GM12878 (cell line): ENCODE data around the gene KIRREL1. TPM values are rescaled to one million over a fixed set of nuclear protein-coding genes. Genes with fewer than 3 reads are reported as not detected.

Source experiments
- ATAC-seq: fragments of 200-7000 bp; cut with Tn5 transposase; 3 replicates; pipeline ENCODE4 v1.9.1; 2020; ENCODE audit warnings: mild to moderate bottlenecking, moderate library complexity
- BruUV-seq: library from RNA; stranded (reverse); fragments of 400-500 nt; replicated peaks from 2 replicates; lab custom pipeline; 2021; lab: Mats Ljungman, UMichigan
- CTCF ChIA-PET: fragments of 300-600 bp; sonication (Branson Sonifier 250); formaldehyde crosslinking; extraction: SDS; loops from one replicate; lab custom pipeline; 2021; ENCODE audit warnings: inconsistent platforms; lab: Yijun Ruan, JAX
- POLR2A ChIA-PET: fragments of 350-600 bp; formaldehyde crosslinking; extraction: SDS; loops from one replicate; lab custom pipeline; 2021; ENCODE audit warnings: inconsistent platforms; lab: Charles Lee
- RAD21 ChIA-PET: fragments of 300-600 bp; sonication (Branson Sonifier 250); formaldehyde crosslinking; loops from one replicate; lab custom pipeline; 2023; ENCODE audit warnings: antibody characterized with exemption; ENCODE audit not compliant: unreplicated experiment; lab: Charles Lee
- SMC1A ChIA-PET: fragments of 300-600 bp; sonication (Branson Sonifier 250); formaldehyde crosslinking; loops from one replicate; lab custom pipeline; 2023; ENCODE audit not compliant: unreplicated experiment, uncharacterized antibody; lab: Charles Lee
- DNase-seq: peaks from one replicate; pipeline ENCODE4 v3.0.0-alpha.2; 2011; ENCODE audit warnings: low read depth, low spot score
- FAIRE-seq: peaks from 3 replicates; lab custom pipeline; 2011; peaks lifted over from hg19 to GRCh38; lab: Jason Lieb, UNC
- H2AFZ ChIP-seq: 2 replicates; pipeline ENCODE4 v1.6.0; 2011; ENCODE audit warnings: low read depth, low read length, control low read depth; ENCODE audit not compliant: control insufficient read depth
- H3K27ac ChIP-seq: 2 replicates; pipeline ENCODE4 v1.5.1; 2011; ENCODE audit warnings: control low read depth; ENCODE audit not compliant: control insufficient read depth, insufficient read depth
- H3K27me3 ChIP-seq, 2 experiments: replicated peaks in 1 of 2; 2 replicates each; pipeline versions ENCODE4 v1.6.0 to v1.6.1; 2011; ENCODE audit warnings: low read length in 1 of 2; ENCODE audit not compliant: control insufficient read depth in 2 of 2, insufficient read depth in 2 of 2
- H3K36me3 ChIP-seq, 2 experiments: 2 replicates each; pipeline ENCODE4 v1.5.1; 2011; ENCODE audit warnings: low read length in 1 of 2; ENCODE audit not compliant: control insufficient read depth in 2 of 2, insufficient read depth in 2 of 2
- H3K4me1 ChIP-seq: 2 replicates; pipeline ENCODE4 v1.6.1; 2011; ENCODE audit warnings: mild to moderate bottlenecking, low read length, moderate library complexity, mixed read lengths; ENCODE audit not compliant: control insufficient read depth, insufficient read depth
- H3K4me2 ChIP-seq: 2 replicates; pipeline ENCODE4 v1.6.0; 2011; ENCODE audit warnings: control low read depth; ENCODE audit not compliant: control insufficient read depth, insufficient read depth
- H3K4me3 ChIP-seq: fragments of 200-600 bp; sonication (generic); 2 replicates; pipeline ENCODE4 v1.5.1; 2016
- H3K79me2 ChIP-seq: 2 replicates; pipeline ENCODE4 v1.6.0; 2011; ENCODE audit warnings: low read length; ENCODE audit not compliant: control insufficient read depth, insufficient read depth
- H3K9ac ChIP-seq: 2 replicates; pipeline ENCODE4 v1.8.0; 2011; ENCODE audit warnings: low read length, control low read depth, mixed read lengths; ENCODE audit not compliant: control insufficient read depth, insufficient read depth
- H3K9me3 ChIP-seq: replicated peaks from 3 replicates; pipeline ENCODE4 v1.5.1; 2011; ENCODE audit warnings: mild to moderate bottlenecking, low read length; ENCODE audit not compliant: control insufficient read depth, insufficient read depth
- H4K20me1 ChIP-seq: 2 replicates; pipeline ENCODE4 v1.6.0; 2011; ENCODE audit not compliant: control insufficient read depth, insufficient read depth
- GATAD2B ChIP-seq: fragments of 450-650 bp; conservative IDR thresholded peaks from 2 replicates; pipeline ENCODE4 v1.6.1; 2017; ENCODE audit warnings: low read depth, mild to moderate bottlenecking, moderate library complexity
- HCFC1 ChIP-seq: fragments of 150-350 bp; IDR thresholded peaks from 2 replicates; pipeline ENCODE4 v1.6.1; 2014; ENCODE audit warnings: low read length
- JUNB ChIP-seq: IDR thresholded peaks from 2 replicates; pipeline ENCODE4 v1.6.1; 2016; ENCODE audit warnings: antibody characterized with exemption, mild to moderate bottlenecking
- NFYA ChIP-seq: IDR thresholded peaks from 2 replicates; pipeline ENCODE4 v1.6.1; 2011; ENCODE audit warnings: low read depth, mild to moderate bottlenecking, low read length, improper control_type of control experiment, borderline replicate concordance
- NR2C1 ChIP-seq: fragments of 450-650 bp; IDR thresholded peaks from 2 replicates; pipeline ENCODE4 v1.6.1; 2017; ENCODE audit warnings: antibody characterized with exemption, mild to moderate bottlenecking, moderate library complexity
- SMAD5 ChIP-seq: IDR thresholded peaks from 2 replicates; pipeline ENCODE4 v1.6.1; 2016; ENCODE audit warnings: antibody characterized with exemption, low read depth
- SMC3 ChIP-seq: IDR thresholded peaks from 2 replicates; pipeline ENCODE4 v1.6.1; 2011; ENCODE audit warnings: low read length, improper control_type of control experiment, borderline replicate concordance
- ZBED1 ChIP-seq: IDR thresholded peaks from 2 replicates; pipeline ENCODE4 v1.6.1; 2016; ENCODE audit warnings: borderline replicate concordance
- WGBS: methylation state at CpG from one replicate; pipeline ENCODE4 v1.1.6; 2016; ENCODE audit warnings: low lambda C conversion rate; ENCODE audit not compliant: insufficient replicate concordance, insufficient coverage; ENCODE audit errors: missing lambda C conversion rate; 5-methylcytosine and 5-hydroxymethylcytosine counted together
- in situ Hi-C: fragments of 300-500 bp; cut with MboI; formaldehyde crosslinking; loops from 9 replicates; pipeline ENCODE4 v1.14.3; 2018; ENCODE audit warnings: mixed read lengths
- intact Hi-C: fragments of 100-400 bp; cut with micrococcal nuclease; formaldehyde crosslinking; loops from one replicate; pipeline ENCODE4 v1.14.2; 2022; ENCODE audit not compliant: unreplicated experiment
- polyA plus RNA-seq, 11 experiments: library from polyadenylated mRNA; depleted of rRNA in 4 of 11; unstranded in 6 of 11; stranded (reverse) in 5 of 11; fragments of >200 nt; fragmentation: Nextera tagmentation in 4 of 11; fragmentation: Illumina TruSeq in 1 of 11; extraction: Ambion mirVana in 4 of 11; extraction: Trizol in 1 of 11; gene quantifications; 1 replicate in 1 of 11; 2 replicates in 10 of 11; pipeline versions ENCODE4 v1.2.1 to v1.2.3, GENCODE V29; 2011 to 2016; ENCODE audit warnings: inconsistent platforms in 2 of 11, missing spikeins in 2 of 11, low read depth in 1 of 11
- total RNA-seq, 4 experiments: library from RNA; depleted of rRNA in 3 of 4; stranded (reverse); fragments of >200 nt in 3 of 4; fragmentation: Illumina TruSeq in 1 of 4; extraction: Trizol in 1 of 4; gene quantifications; 2 replicates each; pipeline versions ENCODE4 v1.2.1 to v1.2.3, GENCODE V29; 2013 to 2021
- TF ChIP-seq, protein P1 (sequence below), 3 experiments: IDR thresholded peaks in 2 of 3; conservative IDR thresholded peaks in 1 of 3; 2 replicates each; pipeline ENCODE4 v1.5.1; 2011; ENCODE audit warnings: low read depth in 3 of 3, low read length in 3 of 3, mild to moderate bottlenecking in 3 of 3, control low read depth in 2 of 3, moderate library complexity in 2 of 3, inconsistent platforms in 1 of 3, mixed read lengths in 1 of 3; ENCODE audit not compliant: control insufficient read depth in 2 of 3, insufficient read depth in 1 of 3; ENCODE audit errors: extremely low read depth in 1 of 3
- TF ChIP-seq, protein P2 (sequence below): fragments of 450-650 bp; IDR thresholded peaks from 2 replicates; pipeline ENCODE4 v1.6.1; 2016; ENCODE audit warnings: mild to moderate bottlenecking, moderate library complexity, borderline replicate concordance

The KIRREL1 gene
- total and polyA plus RNA-seq, 10 of the 15 experiments (the other 5 are each of a cell fraction or from before 2014, with no cell fraction given), result 0.15 TPM; not detected in 9

DNA sequence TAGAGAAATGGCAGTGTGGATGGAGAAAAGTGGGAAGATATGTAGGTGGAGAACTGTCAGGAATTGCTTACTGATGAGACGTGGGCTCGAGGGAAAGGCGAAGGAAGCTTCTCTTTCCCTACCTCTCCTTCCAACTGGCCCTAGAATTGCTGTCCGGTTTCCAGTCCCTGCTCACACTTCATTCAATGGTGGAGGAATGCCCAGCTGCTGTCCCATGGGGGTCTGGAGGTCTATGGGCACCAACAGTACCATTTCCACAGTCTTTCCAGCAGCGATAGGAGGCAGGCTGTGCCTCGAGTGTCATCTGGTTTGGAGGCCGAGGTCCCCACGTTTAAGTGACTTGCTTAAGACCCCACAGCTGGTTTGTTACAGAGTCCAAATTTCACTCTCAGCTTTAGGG is 155.7 kb downstream of the KIRREL1 start:
- in situ Hi-C loops (no loop called here), intact Hi-C loops (no loop called here)
- Histone ChIP-seq H3K4me1 (peaks cover 11% of the 10 kb centered on the region), H3K79me2 (no peaks in the 10 kb centered on the region), H2AFZ (peak overlapping the region; percentile 54), H3K36me3 (no peaks in the 10 kb centered on the region), H3K4me2 (peak overlapping the region; percentile 70), H3K27me3 (no peaks in the 10 kb centered on the region), H4K20me1 (no peaks in the 10 kb centered on the region), H3K4me3 (peak overlapping the region; percentile 55; the same call in 1 of the 2 replicates), H3K9ac (no peak overlapping the region), H3K9me3 (no peaks in the 10 kb centered on the region; the same call in 2 of the 3 replicates), H3K27ac (no peak overlapping the region)
- ATAC-seq (no peak), FAIRE-seq (no peak), DNase-seq (no peak)
- ChIA-PET POLR2A (no interaction called here), RAD21 (interaction anchor here (0.6 kb wide), 1 partner anchor 30 kb away, joined by 3 read pairs; no protein-coding TSS in a partner anchor), CTCF (interaction anchor here (1.6 kb wide), 1 partner anchor 24 kb away, joined by 6 read pairs; no protein-coding TSS in a partner anchor), SMC1A (interaction anchor here (1.2 kb wide), 1 partner anchor 30 kb away, joined by 3 read pairs; no protein-coding TSS in a partner anchor)
- BruUV-seq, result no TSS peak
- no peak for TF ChIP-seq ZBED1
- TF ChIP-seq HCFC1, result no peak
- TF ChIP-seq NR2C1, result no peak
- no peak for TF ChIP-seq JUNB
- TF ChIP-seq, protein P1, sequence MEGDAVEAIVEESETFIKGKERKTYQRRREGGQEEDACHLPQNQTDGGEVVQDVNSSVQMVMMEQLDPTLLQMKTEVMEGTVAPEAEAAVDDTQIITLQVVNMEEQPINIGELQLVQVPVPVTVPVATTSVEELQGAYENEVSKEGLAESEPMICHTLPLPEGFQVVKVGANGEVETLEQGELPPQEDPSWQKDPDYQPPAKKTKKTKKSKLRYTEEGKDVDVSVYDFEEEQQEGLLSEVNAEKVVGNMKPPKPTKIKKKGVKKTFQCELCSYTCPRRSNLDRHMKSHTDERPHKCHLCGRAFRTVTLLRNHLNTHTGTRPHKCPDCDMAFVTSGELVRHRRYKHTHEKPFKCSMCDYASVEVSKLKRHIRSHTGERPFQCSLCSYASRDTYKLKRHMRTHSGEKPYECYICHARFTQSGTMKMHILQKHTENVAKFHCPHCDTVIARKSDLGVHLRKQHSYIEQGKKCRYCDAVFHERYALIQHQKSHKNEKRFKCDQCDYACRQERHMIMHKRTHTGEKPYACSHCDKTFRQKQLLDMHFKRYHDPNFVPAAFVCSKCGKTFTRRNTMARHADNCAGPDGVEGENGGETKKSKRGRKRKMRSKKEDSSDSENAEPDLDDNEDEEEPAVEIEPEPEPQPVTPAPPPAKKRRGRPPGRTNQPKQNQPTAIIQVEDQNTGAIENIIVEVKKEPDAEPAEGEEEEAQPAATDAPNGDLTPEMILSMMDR (IDR thresholded peaks at IDR 0.05 in 2 of 3, conservative IDR thresholded peaks at IDR 0.05 in 1 of 3; ENCODE audit: control insufficient read depth in 2 of 3, extremely low read depth in 1 of 3, insufficient read depth in 1 of 3, low read depth in 3 of 3, low read length in 3 of 3), result no peak
- TF ChIP-seq, protein P2, sequence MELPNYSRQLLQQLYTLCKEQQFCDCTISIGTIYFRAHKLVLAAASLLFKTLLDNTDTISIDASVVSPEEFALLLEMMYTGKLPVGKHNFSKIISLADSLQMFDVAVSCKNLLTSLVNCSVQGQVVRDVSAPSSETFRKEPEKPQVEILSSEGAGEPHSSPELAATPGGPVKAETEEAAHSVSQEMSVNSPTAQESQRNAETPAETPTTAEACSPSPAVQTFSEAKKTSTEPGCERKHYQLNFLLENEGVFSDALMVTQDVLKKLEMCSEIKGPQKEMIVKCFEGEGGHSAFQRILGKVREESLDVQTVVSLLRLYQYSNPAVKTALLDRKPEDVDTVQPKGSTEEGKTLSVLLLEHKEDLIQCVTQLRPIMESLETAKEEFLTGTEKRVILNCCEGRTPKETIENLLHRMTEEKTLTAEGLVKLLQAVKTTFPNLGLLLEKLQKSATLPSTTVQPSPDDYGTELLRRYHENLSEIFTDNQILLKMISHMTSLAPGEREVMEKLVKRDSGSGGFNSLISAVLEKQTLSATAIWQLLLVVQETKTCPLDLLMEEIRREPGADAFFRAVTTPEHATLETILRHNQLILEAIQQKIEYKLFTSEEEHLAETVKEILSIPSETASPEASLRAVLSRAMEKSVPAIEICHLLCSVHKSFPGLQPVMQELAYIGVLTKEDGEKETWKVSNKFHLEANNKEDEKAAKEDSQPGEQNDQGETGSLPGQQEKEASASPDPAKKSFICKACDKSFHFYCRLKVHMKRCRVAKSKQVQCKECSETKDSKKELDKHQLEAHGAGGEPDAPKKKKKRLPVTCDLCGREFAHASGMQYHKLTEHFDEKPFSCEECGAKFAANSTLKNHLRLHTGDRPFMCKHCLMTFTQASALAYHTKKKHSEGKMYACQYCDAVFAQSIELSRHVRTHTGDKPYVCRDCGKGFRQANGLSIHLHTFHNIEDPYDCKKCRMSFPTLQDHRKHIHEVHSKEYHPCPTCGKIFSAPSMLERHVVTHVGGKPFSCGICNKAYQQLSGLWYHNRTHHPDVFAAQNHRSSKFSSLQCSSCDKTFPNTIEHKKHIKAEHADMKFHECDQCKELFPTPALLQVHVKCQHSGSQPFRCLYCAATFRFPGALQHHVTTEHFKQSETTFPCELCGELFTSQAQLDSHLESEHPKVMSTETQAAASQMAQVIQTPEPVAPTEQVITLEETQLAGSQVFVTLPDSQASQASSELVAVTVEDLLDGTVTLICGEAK, result no peak
- no peak for TF ChIP-seq NFYA
- no peak for TF ChIP-seq GATAD2B
- TF ChIP-seq SMAD5, result no peak
- TF ChIP-seq SMC3, result no peak
- WGBS, result 40% methylated on average over 8 of the region's 8 CpGs

Other genes with a start within 250 kb of the KIRREL1 start
- gene FCRL2, start 216.5 kb upstream of the KIRREL1 start, total RNA-seq (2014; rRNA removed), result 0.22 and 0.51 TPM in 2 replicates
- 0.46 and 0.67 TPM in 2 replicates for gene FCRL2, start 216.5 kb upstream of the KIRREL1 start, total RNA-seq (2014; rRNA removed; fragmentation: Illumina TruSeq; extraction: Trizol)
- 0.21 and 0.36 TPM in 2 replicates for gene FCRL2, start 216.5 kb upstream of the KIRREL1 start, total RNA-seq (2021)
- 7.3 and 8.1 TPM in 2 replicates for gene FCRL2, start 216.5 kb upstream of the KIRREL1 start, polyA plus RNA-seq (2011; rRNA removed)
- gene FCRL2, start 216.5 kb upstream of the KIRREL1 start, polyA plus RNA-seq (2014; fragmentation: Illumina TruSeq; extraction: Trizol), result 0.48 and 0.59 TPM in 2 replicates
- under 1 TPM; 0.64 to 0.89 TPM for gene FCRL2, start 216.5 kb upstream of the KIRREL1 start, polyA plus RNA-seq (2014; fragmentation: Nextera tagmentation; extraction: Ambion mirVana)
- 0.63 and 0.86 TPM in 2 replicates for gene FCRL2, start 216.5 kb upstream of the KIRREL1 start, polyA plus RNA-seq (2014; rRNA removed)
- under 1 TPM; 0.07 to 0.23 TPM for gene FCRL2, start 216.5 kb upstream of the KIRREL1 start, polyA plus RNA-seq (2016; fragmentation: Nextera tagmentation; extraction: Ambion mirVana)
- gene FCRL1, start 173.5 kb upstream of the KIRREL1 start, total RNA-seq (2014; rRNA removed), result 0.76 and 0.85 TPM in 2 replicates
- gene FCRL1, start 173.5 kb upstream of the KIRREL1 start, total RNA-seq (2014; rRNA removed; fragmentation: Illumina TruSeq; extraction: Trizol), result 0.81 and 1.2 TPM in 2 replicates
- gene FCRL1, start 173.5 kb upstream of the KIRREL1 start, total RNA-seq (2021), result 0.85 and 0.90 TPM in 2 replicates
- gene FCRL1, start 173.5 kb upstream of the KIRREL1 start, polyA plus RNA-seq (2011; rRNA removed), result 2.2 and 2.3 TPM in 2 replicates
- gene FCRL1, start 173.5 kb upstream of the KIRREL1 start, polyA plus RNA-seq (2014; fragmentation: Illumina TruSeq; extraction: Trizol), result 1.2 and 1.5 TPM in 2 replicates
- gene FCRL1, start 173.5 kb upstream of the KIRREL1 start, polyA plus RNA-seq (2014; fragmentation: Nextera tagmentation; extraction: Ambion mirVana), result under 1 TPM; 0.23 to 0.68 TPM
- gene FCRL1, start 173.5 kb upstream of the KIRREL1 start, polyA plus RNA-seq (2014; rRNA removed), result 1.5 and 2.4 TPM in 2 replicates
- not detected for gene FCRL1, start 173.5 kb upstream of the KIRREL1 start, polyA plus RNA-seq (2016; fragmentation: Nextera tagmentation; extraction: Ambion mirVana)
- gene CD5L, start 151.8 kb upstream of the KIRREL1 start, total RNA-seq (2014; rRNA removed), result 0.27 and 0.28 TPM in 2 replicates
- gene CD5L, start 151.8 kb upstream of the KIRREL1 start, total RNA-seq (2014; rRNA removed; fragmentation: Illumina TruSeq; extraction: Trizol), result 0.45 and 0.46 TPM in 2 replicates
- gene CD5L, start 151.8 kb upstream of the KIRREL1 start, total RNA-seq (2021), result 0.10 and 0.43 TPM in 2 replicates
- gene CD5L, start 151.8 kb upstream of the KIRREL1 start, polyA plus RNA-seq (2011; rRNA removed), result 0.14 and 0.20 TPM in 2 replicates
- 0.15 and 0.40 TPM in 2 replicates for gene CD5L, start 151.8 kb upstream of the KIRREL1 start, polyA plus RNA-seq (2014; fragmentation: Illumina TruSeq; extraction: Trizol)
- gene CD5L, start 151.8 kb upstream of the KIRREL1 start, polyA plus RNA-seq (2014; fragmentation: Nextera tagmentation; extraction: Ambion mirVana), result under 1 TPM; 0.53 to 0.57 TPM
- 0.20 and 0.44 TPM in 2 replicates for gene CD5L, start 151.8 kb upstream of the KIRREL1 start, polyA plus RNA-seq (2014; rRNA removed)
- gene CD5L, start 151.8 kb upstream of the KIRREL1 start, polyA plus RNA-seq (2016; fragmentation: Nextera tagmentation; extraction: Ambion mirVana), result under 1 TPM; 0.16 to 0.33 TPM
- gene CD1D, start 187.2 kb downstream of the KIRREL1 start, total RNA-seq (2014; rRNA removed), result 0.87 and 0.90 TPM in 2 replicates
- 0.60 and 0.81 TPM in 2 replicates for gene CD1D, start 187.2 kb downstream of the KIRREL1 start, total RNA-seq (2014; rRNA removed; fragmentation: Illumina TruSeq; extraction: Trizol)
- 0.72 and 1.4 TPM in 2 replicates for gene CD1D, start 187.2 kb downstream of the KIRREL1 start, total RNA-seq (2021)
- gene CD1D, start 187.2 kb downstream of the KIRREL1 start, polyA plus RNA-seq (2011; rRNA removed), result 0.06 and 0.26 TPM in 2 replicates
- 0.44 and 0.65 TPM in 2 replicates for gene CD1D, start 187.2 kb downstream of the KIRREL1 start, polyA plus RNA-seq (2014; fragmentation: Illumina TruSeq; extraction: Trizol)
- gene CD1D, start 187.2 kb downstream of the KIRREL1 start, polyA plus RNA-seq (2014; fragmentation: Nextera tagmentation; extraction: Ambion mirVana), result under 1 TPM; 0.21 to 0.31 TPM
- 0.96 and 1.2 TPM in 2 replicates for gene CD1D, start 187.2 kb downstream of the KIRREL1 start, polyA plus RNA-seq (2014; rRNA removed)
- gene CD1D, start 187.2 kb downstream of the KIRREL1 start, polyA plus RNA-seq (2016; fragmentation: Nextera tagmentation; extraction: Ambion mirVana), result not detected